Mesodermal cell (in vitro differentiated cells): ENCODE results near the gene FAM124A.

Experiments
- H3K27ac ChIP-seq: 2 replicates; pipeline ENCODE4 v1.7.0; 2013; ENCODE audit warnings: mild to moderate bottlenecking, low read depth, low read length, moderate library complexity; ENCODE audit not compliant: severe bottlenecking
- H3K36me3 ChIP-seq: 2 replicates; pipeline ENCODE4 v1.7.1; 2013; ENCODE audit warnings: mild to moderate bottlenecking, low read length, moderate library complexity; ENCODE audit not compliant: control insufficient read depth, insufficient read depth
- H3K4me1 ChIP-seq: one replicate; pipeline ENCODE4 v1.7.1; 2013; ENCODE audit warnings: mild to moderate bottlenecking, low read length; ENCODE audit not compliant: insufficient read depth, control insufficient read depth, poor library complexity, severe bottlenecking
- H3K4me3 ChIP-seq: 2 replicates; pipeline ENCODE4 v1.7.0; 2013; ENCODE audit warnings: low read length, control low read depth, mild to moderate bottlenecking; ENCODE audit not compliant: insufficient read depth, poor library complexity, severe bottlenecking; ENCODE audit errors: extremely low read depth
- H3K9me3 ChIP-seq: 2 replicates; pipeline ENCODE4 v1.7.1; 2013; ENCODE audit warnings: mild to moderate bottlenecking, low read length, moderate library complexity; ENCODE audit not compliant: control insufficient read depth
- WGBS, 2 experiments: methylation state at CpG; one replicate each; pipeline ENCODE4 v1.1.5; 2013; ENCODE audit warnings: missing lambda C conversion rate in 2 of 2; ENCODE audit not compliant: insufficient coverage in 2 of 2; 5-methylcytosine and 5-hydroxymethylcytosine counted together

FAM124A gene

GRCh38 chr13:51305271-51305967 lies 83.2 kb downstream of the FAM124A start:
- no peaks in the 10 kb centered on the region for H3K4me1 ChIP-seq
- whole genome bisulfite sequencing, 2 experiments: 53% methylated on average over 3 of the region's 7 CpGs; no CpG with 5 or more reads in 1 of the 2 experiments

GRCh38 chr13:51308781-51309180 lies 86.6 kb downstream of the FAM124A start:
- H3K36me3 ChIP-seq: no peaks in the 10 kb centered on the region
- H3K27ac ChIP-seq: no peak overlapping the region
- H3K4me3 ChIP-seq: no peak overlapping the region
- no peaks in the 10 kb centered on the region for H3K9me3 ChIP-seq
- 50 to 55% methylated on average over 3 of the region's 6 CpGs for WGBS, 2 experiments
- no peaks in the 10 kb centered on the region for H3K4me1 ChIP-seq

More at GRCh38 chr13:51305271-51305967, 83.2 kb downstream of the FAM124A start:
- Histone ChIP-seq H3K36me3 (no peaks in the 10 kb centered on the region), H3K9me3 (no peaks in the 10 kb centered on the region), H3K27ac (no peak overlapping the region), H3K4me3 (no peak overlapping the region)

GRCh38 chr13:51311231-51311630 lies 89.0 kb downstream of the FAM124A start:
- peaks cover 5% of the 10 kb centered on the region for H3K4me1 ChIP-seq
- no peaks in the 10 kb centered on the region for H3K9me3 ChIP-seq
- no peak overlapping the region for H3K4me3 ChIP-seq
- WGBS, 2 experiments: no CpG with 5 or more reads among the region's 2 CpGs
- H3K36me3 ChIP-seq: no peaks in the 10 kb centered on the region
- no peak overlapping the region for H3K27ac ChIP-seq

GRCh38 chr13:51311957-51312520 lies 89.8 kb downstream of the FAM124A start:
- no peak overlapping the region for H3K27ac ChIP-seq
- WGBS, 2 experiments: 75 to 85% methylated on average over 2 to 3 of the region's 5 CpGs
- H3K36me3 ChIP-seq: no peaks in the 10 kb centered on the region
- peaks cover 5% of the 10 kb centered on the region for H3K4me1 ChIP-seq
- no peak overlapping the region for H3K4me3 ChIP-seq
- H3K9me3 ChIP-seq: no peaks in the 10 kb centered on the region

GRCh38 chr13:51313619-51314018 lies 91.4 kb downstream of the FAM124A start:
- Histone ChIP-seq H3K27ac (no peak overlapping the region), H3K9me3 (no peaks in the 10 kb centered on the region), H3K36me3 (no peaks in the 10 kb centered on the region), H3K4me1 (peaks cover 5% of the 10 kb centered on the region), H3K4me3 (no peak overlapping the region)
- WGBS, 2 experiments: 83% methylated on average over 1 of the region's 1 CpG; no CpG with 5 or more reads in 1 of the 2 experiments

GRCh38 chr13:51317262-51317661 lies 95.1 kb downstream of the FAM124A start:
- Histone ChIP-seq H3K4me1 (peaks cover 5% of the 10 kb centered on the region), H3K9me3 (no peaks in the 10 kb centered on the region), H3K27ac (no peak overlapping the region), H3K4me3 (no peak overlapping the region), H3K36me3 (no peaks in the 10 kb centered on the region)
- WGBS, 2 experiments: 71 to 73% methylated on average over 1 of the region's 1 CpG

GRCh38 chr13:51318015-51318414 lies 95.8 kb downstream of the FAM124A start:
- H3K36me3 ChIP-seq: no peaks in the 10 kb centered on the region
- no peak overlapping the region for H3K4me3 ChIP-seq
- 84 to 100% methylated on average over 2 of the region's 2 CpGs for WGBS, 2 experiments

GRCh38 chr13:51318876-51319275 lies 96.7 kb downstream of the FAM124A start:
- 80 to 88% methylated on average over 3 of the region's 3 CpGs for WGBS, 2 experiments
- no peak overlapping the region for H3K4me3 ChIP-seq
- peaks cover 5% of the 10 kb centered on the region for H3K4me1 ChIP-seq
- H3K36me3 ChIP-seq: no peaks in the 10 kb centered on the region
- no peaks in the 10 kb centered on the region for H3K9me3 ChIP-seq
- H3K27ac ChIP-seq: no peak overlapping the region

More at GRCh38 chr13:51318015-51318414, 95.8 kb downstream of the FAM124A start:
- no peak overlapping the region for H3K27ac ChIP-seq
- peaks cover 5% of the 10 kb centered on the region for H3K4me1 ChIP-seq
- H3K9me3 ChIP-seq: no peaks in the 10 kb centered on the region

- Histone ChIP-seq H3K36me3 (no peaks in the 10 kb centered on the region), H3K9me3 (no peaks in the 10 kb centered on the region), H3K4me3 (no peak overlapping the region), H3K27ac (no peak overlapping the region), H3K4me1 (no peaks in the 10 kb centered on the region)
- WGBS, 2 experiments: no CpG with 5 or more reads among the region's 2 CpGs
These were observed 99.6 kb downstream of the FAM124A start for GRCh38 chr13:51321836-51322235.

GRCh38 chr13:51322826-51323225 lies 100.6 kb downstream of the FAM124A start:
- H3K36me3 ChIP-seq: no peaks in the 10 kb centered on the region
- no peak overlapping the region for H3K4me3 ChIP-seq
- H3K9me3 ChIP-seq: no peaks in the 10 kb centered on the region
- no peaks in the 10 kb centered on the region for H3K4me1 ChIP-seq
- WGBS, 2 experiments: 83 to 100% methylated on average over 3 of the region's 3 CpGs
- no peak overlapping the region for H3K27ac ChIP-seq
